HL-60 (cell line): ENCODE results near the gene CNTROB.

Experiments
- CTCF ChIP-seq: IDR thresholded peaks from one replicate; pipeline ENCODE4 v1.5.1; 2011; ENCODE audit warnings: low read length, control low read depth, inconsistent platforms; ENCODE audit not compliant: insufficient read depth
- POLR2AphosphoS5 ChIP-seq: IDR thresholded peaks from 2 replicates; pipeline ENCODE4 v1.6.1; 2012; ENCODE audit warnings: low read depth
- SPI1 ChIP-seq: IDR thresholded peaks from 2 replicates; pipeline ENCODE4 v1.6.1; 2012; ENCODE audit warnings: low read depth, mild to moderate bottlenecking, borderline replicate concordance

- no peak for TF ChIP-seq POLR2AphosphoS5
- no peak for TF ChIP-seq CTCF
- no peak for TF ChIP-seq SPI1
Measured at GRCh38 chr17:7947651-7948050, 15.6 kb downstream of the CNTROB start.
